Testis (tissue), 3 donors: ENCODE measurements around the gene USP49. TPM values are rescaled to one million over a fixed set of nuclear protein-coding genes. Genes with fewer than 3 reads are reported as not detected.

Source experiments
- DNase-seq: peaks from one replicate; pipeline ENCODE4 v3.0.0-alpha.2; 2019
- H3K27ac ChIP-seq, 2 donors: fragments of 200-600 bp; sonication (generic); one replicate each; pipeline ENCODE4 v1.5.1; 2019
- H3K27me3 ChIP-seq: fragments of 200-600 bp; sonication (generic); one replicate; pipeline ENCODE4 v1.5.1; 2019
- H3K36me3 ChIP-seq: fragments of 200-600 bp; sonication (generic); one replicate; pipeline ENCODE4 v1.5.1; 2017; ENCODE audit warnings: low read depth; ENCODE audit errors: missing control alignments
- H3K4me1 ChIP-seq: fragments of 200-600 bp; sonication (generic); one replicate; pipeline ENCODE4 v1.5.1; 2019
- H3K4me3 ChIP-seq, 2 donors: fragments of 200-600 bp; sonication (generic); one replicate each; pipeline ENCODE4 v1.5.1; 2017 to 2019
- H3K9me3 ChIP-seq: fragments of 200-600 bp; sonication (generic); one replicate; pipeline ENCODE4 v1.5.1; 2017
- CTCF ChIP-seq, 3 experiments: fragments of 450-650 bp in 2 of 3; fragments of 200-600 bp in 1 of 3; sonication (generic) in 1 of 3; IDR thresholded peaks; one replicate each; pipeline ENCODE4 v1.5.1; 2016 to 2019; ENCODE audit warnings: antibody characterized with exemption in 3 of 3, mild to moderate bottlenecking in 2 of 3, moderate library complexity in 1 of 3
- POLR2A ChIP-seq: fragments of 450-650 bp; IDR thresholded peaks from one replicate; pipeline ENCODE4 v1.6.1; 2017; ENCODE audit warnings: antibody characterized with exemption, mild to moderate bottlenecking, moderate library complexity
- WGBS, 2 donors: methylation state at CpG; one replicate each; pipeline ENCODE4 v1.1.5; 2018; 5-methylcytosine and 5-hydroxymethylcytosine counted together
- intact Hi-C: fragments of 100-400 bp; cut with DNase I; formaldehyde crosslinking; loops from one replicate; pipeline ENCODE4 v1.15.1; 2023; ENCODE audit warnings: low total_unique reads
- polyA plus RNA-seq: library from polyadenylated mRNA; stranded (reverse); fragments of 350-450 nt; fragmentation: Illumina TruSeq; extraction: RNeasy Lipid Tissue Mini Kit (QIAGEN cat#74804); gene quantifications from one replicate; pipeline ENCODE4 v1.2.3, GENCODE V29; 2014; ENCODE audit warnings: low read depth, low replicate concordance; ENCODE audit not compliant: insufficient read depth
- total RNA-seq, 2 donors: library from RNA; depleted of rRNA; stranded (reverse); fragments of >200 nt; gene quantifications; one replicate each; pipeline ENCODE4 v1.2.3, GENCODE V29; 2016

The USP49 gene
- total and polyA plus RNA-seq, 3 donors from 2014 or later = 9.3 to 26.3 (median 19.7) TPM

- H3K36me3 ChIP-seq = no peaks in the 10 kb centered on the region
- H3K4me3 ChIP-seq = no peak overlapping the region
- no peak for TF ChIP-seq POLR2A
- no peak for TF ChIP-seq CTCF (IDR thresholded peaks at IDR 0.05)
- H3K9me3 ChIP-seq = no peaks in the 10 kb centered on the region
- DNase-seq = no peak
- intact Hi-C loops = no loop called here
- no peaks in the 10 kb centered on the region for H3K27me3 ChIP-seq
- peaks cover 23% of the 10 kb centered on the region for H3K4me1 ChIP-seq
- no peak overlapping the region for H3K27ac ChIP-seq
- 77 to 79% methylated on average over 5 of the region's 5 CpGs for WGBS, 2 donors
These were observed 117.5 kb downstream of the USP49 start for GRCh38 chr6:41777551-41778285.

- 82 to 85% methylated on average over 13 of the region's 13 CpGs for WGBS, 2 donors
- peaks cover 13% of the 10 kb centered on the region for H3K4me1 ChIP-seq
- H3K27ac ChIP-seq = no peak overlapping the region
- H3K4me3 ChIP-seq = no peak overlapping the region
- no peaks in the 10 kb centered on the region for H3K27me3 ChIP-seq
- TF ChIP-seq CTCF (IDR thresholded peaks at IDR 0.05) (no peak), POLR2A (no peak)
- DNase-seq = no peak
- intact Hi-C loops = no loop called here
- no peaks in the 10 kb centered on the region for H3K36me3 ChIP-seq
- no peaks in the 10 kb centered on the region for H3K9me3 ChIP-seq
These were observed 119.8 kb downstream of the USP49 start for GRCh38 chr6:41775293-41775882.

GRCh38 chr6:41774841-41775240, 120.3 kb downstream of the USP49 start:
- 81 to 98% methylated on average over 3 of the region's 3 CpGs for WGBS, 2 donors
- Histone ChIP-seq H3K4me3 (no peak overlapping the region), H3K9me3 (no peaks in the 10 kb centered on the region), H3K27me3 (no peaks in the 10 kb centered on the region), H3K4me1 (peaks cover 13% of the 10 kb centered on the region), H3K27ac (no peak overlapping the region), H3K36me3 (no peaks in the 10 kb centered on the region)
- no peak for DNase-seq
- intact Hi-C loops = no loop called here
- TF ChIP-seq CTCF (IDR thresholded peaks at IDR 0.05) (no peak), POLR2A (no peak)

GRCh38 chr6:41771058-41771983, 123.9 kb downstream of the USP49 start:
- DNase-seq = no peak
- no peak for TF ChIP-seq POLR2A
- TF ChIP-seq CTCF (IDR thresholded peaks at IDR 0.05) = no peak
- WGBS, 2 donors = 88% methylated on average over 12 to 25 of the region's 29 CpGs
- Histone ChIP-seq H3K4me1 (peaks cover 4% of the 10 kb centered on the region), H3K4me3 (no peak overlapping the region), H3K9me3 (no peaks in the 10 kb centered on the region), H3K27ac (no peak overlapping the region), H3K36me3 (no peaks in the 10 kb centered on the region), H3K27me3 (no peaks in the 10 kb centered on the region)
- intact Hi-C loops = no loop called here
